CD4-positive, alpha-beta memory T cell (primary cell): ENCODE results near the gene DKK2. TPM values are rescaled to one million over a fixed set of nuclear protein-coding genes. Genes with fewer than 3 reads are reported as not detected.

Source experiments
- CTCF ChIA-PET: fragments of 350-600 bp; sonication (Branson Sonifier 250); formaldehyde crosslinking; loops from one replicate; lab custom pipeline; 2021; ENCODE audit warnings: inconsistent platforms; ENCODE audit not compliant: partially characterized antibody; lab: Charles Lee
- POLR2A ChIA-PET: fragments of 350-600 bp; sonication (Branson Sonifier 250); formaldehyde crosslinking; loops from one replicate; lab custom pipeline; 2021; ENCODE audit not compliant: partially characterized antibody; lab: Charles Lee
- DNase-seq, 5 donors: peaks; one replicate each; pipeline versions ENCODE4 v3.0.0 to v3.0.0-alpha.2; 2020 to 2022; ENCODE audit warnings: mixed read lengths in 1 of 5
- H3K27ac ChIP-seq: one replicate; pipeline ENCODE4 v1.7.0; 2013; ENCODE audit warnings: low read depth, low read length
- H3K27me3 ChIP-seq: 2 replicates; pipeline ENCODE4 v1.7.0; 2013; ENCODE audit warnings: mild to moderate bottlenecking, low read length, moderate library complexity; ENCODE audit not compliant: insufficient read depth
- H3K36me3 ChIP-seq: 2 replicates; pipeline ENCODE4 v1.7.0; 2013; ENCODE audit warnings: mild to moderate bottlenecking, low read length, moderate library complexity; ENCODE audit not compliant: insufficient read depth
- H3K4me1 ChIP-seq: 2 replicates; pipeline ENCODE4 v1.7.0; 2013; ENCODE audit warnings: mild to moderate bottlenecking, low read length, moderate library complexity; ENCODE audit not compliant: insufficient read depth
- H3K4me3 ChIP-seq, 2 donors: one replicate each; pipeline ENCODE4 v1.7.0; 2013; ENCODE audit warnings: low read length in 2 of 2, mild to moderate bottlenecking in 1 of 2
- H3K9me3 ChIP-seq, 2 donors: one replicate each; pipeline ENCODE4 v1.7.0; 2013; ENCODE audit warnings: low read length in 2 of 2, control low read depth in 1 of 2; ENCODE audit not compliant: control insufficient read depth in 1 of 2
- H3K27ac Mint-ChIP-seq, 7 donors: one replicate each; pipeline ENCODE4 v1.8.0; 2020 to 2021; ENCODE audit warnings: mixed read lengths in 7 of 7, mild to moderate bottlenecking in 6 of 7, inconsistent platforms in 3 of 7, moderate library complexity in 3 of 7
- H3K27me3 Mint-ChIP-seq, 2 donors: one replicate each; pipeline ENCODE4 v1.8.0; 2020 to 2021; ENCODE audit warnings: mixed read lengths in 2 of 2
- H3K36me3 Mint-ChIP-seq, 2 donors: one replicate each; pipeline ENCODE4 v1.8.0; 2020 to 2021; ENCODE audit warnings: mixed read lengths in 2 of 2, inconsistent platforms in 1 of 2, mild to moderate bottlenecking in 1 of 2
- H3K4me1 Mint-ChIP-seq, 4 donors: one replicate each; pipeline ENCODE4 v1.8.0; 2020 to 2021; ENCODE audit warnings: mixed read lengths in 4 of 4, mild to moderate bottlenecking in 1 of 4
- H3K4me3 Mint-ChIP-seq, 8 donors: one replicate each; pipeline ENCODE4 v1.8.0; 2020 to 2021; ENCODE audit warnings: mixed read lengths in 8 of 8, mild to moderate bottlenecking in 7 of 8, moderate library complexity in 6 of 8, inconsistent platforms in 3 of 8
- H3K9me3 Mint-ChIP-seq, 8 donors: one replicate each; pipeline ENCODE4 v1.8.0; 2020 to 2021; ENCODE audit warnings: mixed read lengths in 8 of 8, mild to moderate bottlenecking in 5 of 8, inconsistent platforms in 3 of 8, moderate library complexity in 1 of 8
- intact Hi-C: fragments of 100-400 bp; cut with micrococcal nuclease; formaldehyde crosslinking; loops from one replicate; pipeline ENCODE4 v1.15.1; 2023
- polyA plus RNA-seq, 2 donors: library from polyadenylated mRNA; unstranded; fragments of 300-500 nt; fragmentation: Illumina TruSeq; gene quantifications; one replicate each; pipeline ENCODE4 v1.2.3, GENCODE V29; 2021
- total RNA-seq, 2 experiments: library from RNA; stranded (reverse); gene quantifications; one replicate each; pipeline ENCODE4 v1.2.3, GENCODE V29; 2021

The DKK2 gene
- total and polyA plus RNA-seq, 4 experiments from 2014 or later, result not detected

- no peaks in the 10 kb centered on the region for H3K4me1 ChIP-seq
- H3K27me3 ChIP-seq, result no peaks in the 10 kb centered on the region
- intact Hi-C loops, result no loop called here
- Mint-ChIP-seq H3K9me3 (peaks cover 0 to 4% (median 0%) of the 10 kb centered on the region in 8 donors), H3K27me3 (peaks cover 0 to 2% of the 10 kb centered on the region in 2 donors), H3K4me1 (no peaks in the 10 kb centered on the region), H3K36me3 (no peaks in the 10 kb centered on the region), H3K4me3 (no peak overlapping the region), H3K27ac (no peak overlapping the region)
- no peak overlapping the region for H3K27ac ChIP-seq
- no peaks in the 10 kb centered on the region for H3K36me3 ChIP-seq
- ChIA-PET CTCF (no interaction called here), POLR2A (no interaction called here)
- H3K4me3 ChIP-seq, result no peak overlapping the region
- no peak for DNase-seq
- H3K9me3 ChIP-seq, result no peaks in the 10 kb centered on the region
Observed at GRCh38 chr4:107011312-107011711, 24.8 kb downstream of the DKK2 start.

DNA sequence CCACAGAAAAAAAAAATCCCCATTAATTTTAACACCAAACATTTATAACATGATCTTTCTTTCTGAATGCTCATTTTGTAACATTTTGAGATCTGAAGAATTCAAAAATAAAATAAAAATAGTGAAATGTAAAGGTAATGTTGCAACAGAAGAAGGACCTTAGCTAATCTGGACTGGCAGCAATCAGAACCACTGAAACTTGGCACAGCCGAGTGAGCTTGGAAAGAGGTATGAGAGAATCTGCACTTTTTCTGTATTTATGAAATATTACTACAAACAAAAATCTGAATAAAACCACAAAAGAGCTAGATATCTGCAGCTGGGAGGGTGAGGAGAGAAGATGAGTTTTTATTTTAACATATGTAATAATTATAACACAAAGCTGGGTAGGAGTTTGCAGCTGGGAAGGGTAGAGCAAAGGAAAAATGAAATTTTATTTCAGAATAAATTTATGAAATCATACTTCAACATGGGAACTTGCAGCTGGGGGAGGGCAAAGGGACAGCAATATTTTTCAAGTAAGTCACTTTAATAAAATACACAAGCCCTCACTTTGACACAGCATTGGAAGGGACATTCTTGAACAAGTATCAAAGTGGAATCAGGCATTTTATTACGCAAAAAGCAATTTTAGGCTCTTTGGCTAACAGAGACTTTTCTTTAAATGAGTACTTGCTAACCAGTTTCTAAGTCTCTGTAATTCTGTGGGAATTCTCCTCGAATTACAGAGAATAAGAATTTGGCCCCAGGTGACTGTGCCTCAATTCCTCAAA lies 26.7 kb downstream of the DKK2 start:
- Histone ChIP-seq H3K4me3 (no peak overlapping the region), H3K27me3 (no peaks in the 10 kb centered on the region), H3K36me3 (no peaks in the 10 kb centered on the region), H3K4me1 (no peaks in the 10 kb centered on the region), H3K27ac (no peak overlapping the region), H3K9me3 (no peaks in the 10 kb centered on the region)
- Mint-ChIP-seq H3K27me3 (peaks cover 0 to 2% of the 10 kb centered on the region in 2 donors), H3K36me3 (no peaks in the 10 kb centered on the region), H3K4me3 (no peak overlapping the region), H3K9me3 (peaks cover 0 to 4% (median 0%) of the 10 kb centered on the region in 8 donors), H3K4me1 (no peaks in the 10 kb centered on the region), H3K27ac (no peak overlapping the region)
- ChIA-PET POLR2A (no interaction called here), CTCF (no interaction called here)
- DNase-seq, result no peak
- intact Hi-C loops, result no loop called here

GRCh38 chr4:107008115-107008514 lies 28.0 kb downstream of the DKK2 start:
- ChIA-PET POLR2A (no interaction called here), CTCF (no interaction called here)
- H3K4me3 Mint-ChIP-seq, result no peak overlapping the region
- H3K27me3 Mint-ChIP-seq, result peaks cover 0 to 2% of the 10 kb centered on the region in 2 donors
- no peaks in the 10 kb centered on the region for H3K9me3 ChIP-seq
- no peaks in the 10 kb centered on the region for H3K4me1 Mint-ChIP-seq
- no peak overlapping the region for H3K27ac Mint-ChIP-seq
- H3K9me3 Mint-ChIP-seq, result peaks cover 0 to 4% (median 0%) of the 10 kb centered on the region in 8 donors
- no peaks in the 10 kb centered on the region for H3K36me3 Mint-ChIP-seq
- no peak for DNase-seq
- intact Hi-C loops, result no loop called here
- no peak overlapping the region for H3K27ac ChIP-seq
- H3K27me3 ChIP-seq, result no peaks in the 10 kb centered on the region
- no peak overlapping the region for H3K4me3 ChIP-seq
- no peaks in the 10 kb centered on the region for H3K4me1 ChIP-seq
- H3K36me3 ChIP-seq, result no peaks in the 10 kb centered on the region

DNA sequence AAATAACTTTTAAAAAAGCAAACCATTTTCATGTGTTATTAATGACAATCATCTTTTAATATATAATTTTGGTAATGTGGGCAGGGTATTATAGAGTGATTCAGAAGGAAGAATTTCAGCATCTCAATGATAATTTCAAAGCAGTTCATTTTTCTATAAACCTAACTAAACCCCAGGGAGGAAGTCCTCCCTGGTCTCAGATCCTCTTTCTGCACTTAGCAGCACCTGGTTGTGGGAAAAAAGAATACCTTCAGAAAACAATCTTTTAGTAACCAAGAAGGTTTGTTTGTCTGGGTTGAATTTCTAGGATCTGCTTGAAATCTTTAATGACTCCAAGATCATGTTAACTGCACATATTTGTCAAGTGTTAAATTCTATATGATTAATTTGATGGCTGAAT lies 29.9 kb downstream of the DKK2 start:
- intact Hi-C loops, result no loop called here
- Mint-ChIP-seq H3K9me3 (peaks cover 0 to 4% (median 0%) of the 10 kb centered on the region in 8 donors), H3K4me3 (no peak overlapping the region), H3K36me3 (no peaks in the 10 kb centered on the region), H3K27me3 (peaks cover 0 to 2% of the 10 kb centered on the region in 2 donors), H3K27ac (no peak overlapping the region), H3K4me1 (no peaks in the 10 kb centered on the region)
- no peak overlapping the region for H3K27ac ChIP-seq
- DNase-seq, result no peak
- no peaks in the 10 kb centered on the region for H3K9me3 ChIP-seq
- no peaks in the 10 kb centered on the region for H3K36me3 ChIP-seq
- ChIA-PET POLR2A (no interaction called here), CTCF (no interaction called here)
- no peak overlapping the region for H3K4me3 ChIP-seq
- H3K4me1 ChIP-seq, result no peaks in the 10 kb centered on the region
- H3K27me3 ChIP-seq, result no peaks in the 10 kb centered on the region

- ChIA-PET CTCF (no interaction called here), POLR2A (no interaction called here)
- Histone ChIP-seq H3K27ac (no peak overlapping the region), H3K27me3 (no peaks in the 10 kb centered on the region), H3K9me3 (no peaks in the 10 kb centered on the region), H3K4me3 (no peak overlapping the region), H3K4me1 (no peaks in the 10 kb centered on the region), H3K36me3 (no peaks in the 10 kb centered on the region)
- H3K9me3 Mint-ChIP-seq, result peaks cover 0 to 2% (median 0%) of the 10 kb centered on the region in 8 donors
- DNase-seq, result no peak
- H3K4me3 Mint-ChIP-seq, result no peak overlapping the region
- no peaks in the 10 kb centered on the region for H3K4me1 Mint-ChIP-seq
- H3K36me3 Mint-ChIP-seq, result no peaks in the 10 kb centered on the region
- intact Hi-C loops, result no loop called here
- no peak overlapping the region for H3K27ac Mint-ChIP-seq
- no peaks in the 10 kb centered on the region for H3K27me3 Mint-ChIP-seq
Observed at GRCh38 chr4:106996490-106996889, 39.6 kb downstream of the DKK2 start.

GRCh38 chr4:106993827-106994226 lies 42.3 kb downstream of the DKK2 start:
- Histone ChIP-seq H3K27me3 (no peaks in the 10 kb centered on the region), H3K4me1 (no peaks in the 10 kb centered on the region), H3K4me3 (no peak overlapping the region), H3K36me3 (no peaks in the 10 kb centered on the region), H3K27ac (no peak overlapping the region), H3K9me3 (no peaks in the 10 kb centered on the region)
- no peak for DNase-seq
- peaks cover 0 to 2% (median 0%) of the 10 kb centered on the region in 8 donors for H3K9me3 Mint-ChIP-seq
- H3K27ac Mint-ChIP-seq, result no peak overlapping the region
- H3K4me3 Mint-ChIP-seq, result no peak overlapping the region
- ChIA-PET POLR2A (no interaction called here), CTCF (no interaction called here)
- intact Hi-C loops, result no loop called here
- no peaks in the 10 kb centered on the region for H3K27me3 Mint-ChIP-seq
- H3K4me1 Mint-ChIP-seq, result no peaks in the 10 kb centered on the region
- H3K36me3 Mint-ChIP-seq, result no peaks in the 10 kb centered on the region

DNA sequence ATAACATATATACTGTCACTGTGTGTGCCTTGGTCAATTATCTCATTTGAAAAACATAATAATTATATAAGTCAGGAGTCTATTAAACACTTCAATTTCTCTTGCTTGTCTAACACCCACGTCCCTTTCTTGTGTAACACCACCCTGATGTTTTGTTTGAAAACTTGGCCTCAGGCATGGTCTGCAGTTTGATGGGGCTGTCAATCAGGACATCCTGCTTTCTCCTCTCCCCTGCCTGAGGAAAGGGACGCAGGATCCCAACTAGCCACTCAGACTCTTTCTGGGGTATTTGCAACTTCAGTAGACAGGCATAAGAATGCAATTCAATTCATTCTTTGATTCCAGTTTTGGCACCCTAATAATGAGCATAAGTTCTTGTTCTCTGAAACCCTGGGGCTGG lies 48.8 kb downstream of the DKK2 start:
- no peaks in the 10 kb centered on the region for H3K9me3 Mint-ChIP-seq
- no peak overlapping the region for H3K27ac Mint-ChIP-seq
- H3K27me3 Mint-ChIP-seq, result no peaks in the 10 kb centered on the region
- Histone ChIP-seq H3K36me3 (no peaks in the 10 kb centered on the region), H3K27ac (no peak overlapping the region), H3K9me3 (no peaks in the 10 kb centered on the region), H3K27me3 (no peaks in the 10 kb centered on the region), H3K4me3 (no peak overlapping the region), H3K4me1 (no peaks in the 10 kb centered on the region)
- ChIA-PET POLR2A (no interaction called here), CTCF (no interaction called here)
- no peak overlapping the region for H3K4me3 Mint-ChIP-seq
- H3K36me3 Mint-ChIP-seq, result no peaks in the 10 kb centered on the region
- no peak for DNase-seq
- intact Hi-C loops, result no loop called here
- H3K4me1 Mint-ChIP-seq, result no peaks in the 10 kb centered on the region
